Lung (tissue), 12 donors: Measurements from ENCODE around the gene MIOX. TPM values are rescaled to one million over a fixed set of nuclear protein-coding genes. Genes with fewer than 3 reads are reported as not detected.

ENCODE experiments used
- ATAC-seq: fragments of 200-7000 bp; cut with Tn5 transposase; one replicate; pipeline ENCODE4 v1.9.1; 2020; ENCODE audit warnings: moderate number of reproducible peaks; ENCODE audit not compliant: insufficient read depth, low FRiP score
- DNase-seq, 3 donors: peaks; one replicate each; pipeline ENCODE4 v3.0.0-alpha.2; 2013 to 2017
- H3K27ac ChIP-seq, 2 donors: one replicate each; pipeline ENCODE4 v1.5.1; 2013; ENCODE audit warnings: mild to moderate bottlenecking in 2 of 2, moderate library complexity in 2 of 2, control low read depth in 1 of 2, inconsistent platforms in 1 of 2, low read depth in 1 of 2, low read length in 1 of 2
- H3K27me3 ChIP-seq, 3 donors: one replicate each; pipeline ENCODE4 v1.5.1; 2013; ENCODE audit warnings: low read length in 2 of 3; ENCODE audit not compliant: control insufficient read depth in 3 of 3, insufficient read depth in 3 of 3
- H3K36me3 ChIP-seq, 4 donors: one replicate each; pipeline ENCODE4 v1.5.1; 2013; ENCODE audit warnings: low read length in 4 of 4, mild to moderate bottlenecking in 1 of 4, moderate library complexity in 1 of 4; ENCODE audit not compliant: control insufficient read depth in 4 of 4, insufficient read depth in 4 of 4
- H3K4me1 ChIP-seq, 5 donors: one replicate each; pipeline ENCODE4 v1.5.1; 2013; ENCODE audit warnings: low read length in 5 of 5, mild to moderate bottlenecking in 2 of 5, moderate library complexity in 1 of 5; ENCODE audit not compliant: control insufficient read depth in 5 of 5, insufficient read depth in 5 of 5
- H3K4me3 ChIP-seq: one replicate; pipeline ENCODE4 v1.5.1; 2013; ENCODE audit warnings: mild to moderate bottlenecking, control low read depth, moderate library complexity
- H3K9ac ChIP-seq, 2 donors: one replicate each; pipeline ENCODE4 v1.5.1; 2013; ENCODE audit warnings: low read length in 2 of 2, control low read depth in 1 of 2; ENCODE audit not compliant: insufficient read depth in 1 of 2
- H3K9me3 ChIP-seq, 4 donors: one replicate each; pipeline ENCODE4 v1.5.1; 2013; ENCODE audit warnings: low read length in 3 of 4, mild to moderate bottlenecking in 1 of 4, moderate library complexity in 1 of 4; ENCODE audit not compliant: control insufficient read depth in 4 of 4, insufficient read depth in 3 of 4
- CTCF ChIP-seq: IDR thresholded peaks from 2 replicates; pipeline ENCODE4 v1.5.1; 2012; ENCODE audit warnings: mild to moderate bottlenecking; ENCODE audit errors: control extremely low read depth, extremely low read depth
- WGBS, 2 donors: extraction: QIAGEN DNeasy Blood & Tissue Kit; methylation state at CpG; one replicate each; pipeline ENCODE4 v1.1.7; 2013; 5-methylcytosine and 5-hydroxymethylcytosine counted together
- polyA plus RNA-seq, 2 donors: library from polyadenylated mRNA; stranded (reverse); fragments of 200-250 nt; gene quantifications; one replicate each; pipeline ENCODE4 v1.2.1, GENCODE V29; 2013
- total RNA-seq, 2 donors: library from RNA; depleted of rRNA in 1 of 2; stranded (reverse); fragments of >200 nt in 1 of 2; gene quantifications; one replicate each; pipeline ENCODE4 v1.2.1, GENCODE V29; 2014 to 2021
- donor health status: control.
- donor health status: control.
- donor health status: Bipolar disorder and iron deficiency.
- donor health status: healthy.
- donor health status: DM: yes; HTN: yes; CAD: no.

MIOX gene
- total and polyA plus RNA-seq, 4 donors: 0.08 TPM; not detected in 3

- Histone ChIP-seq H3K9me3 (no peaks in the 10 kb centered on the region), H3K27me3 (no peaks in the 10 kb centered on the region), H3K36me3 (peaks cover 22 to 96% (median 41%) of the 10 kb centered on the region in 4 donors), H3K9ac (no peak overlapping the region), H3K4me3 (no peak overlapping the region), H3K4me1 (peaks cover 0 to 8% (median 0%) of the 10 kb centered on the region in 5 donors), H3K27ac (no peak overlapping the region)
- DNase-seq: no peak
- TF ChIP-seq CTCF: no peak
- ATAC-seq: no peak
- whole genome bisulfite sequencing, 2 donors: 94 to 95% methylated on average over 26 to 28 of the region's 28 CpGs
These were observed 23.3 kb upstream of the MIOX start for GRCh38 chr22:50463188-50463900.

GRCh38 chr22:50464451-50464850, 22.2 kb upstream of the MIOX start:
- Histone ChIP-seq H3K9me3 (no peaks in the 10 kb centered on the region), H3K4me1 (peaks cover 0 to 8% (median 0%) of the 10 kb centered on the region in 5 donors), H3K36me3 (peaks cover 22 to 85% (median 35%) of the 10 kb centered on the region in 4 donors), H3K27me3 (no peaks in the 10 kb centered on the region), H3K4me3 (no peak overlapping the region), H3K27ac (no peak overlapping the region), H3K9ac (no peak overlapping the region)
- 93 to 95% methylated on average over 24 of the region's 24 CpGs for WGBS, 2 donors
- no peak for TF ChIP-seq CTCF
- ATAC-seq: no peak
- no peak for DNase-seq

GRCh38 chr22:50465066-50465930, 21.4 kb upstream of the MIOX start:
- Histone ChIP-seq H3K4me3 (no peak overlapping the region), H3K27me3 (no peaks in the 10 kb centered on the region), H3K9me3 (no peaks in the 10 kb centered on the region), H3K9ac (no peak overlapping the region), H3K36me3 (peaks cover 21 to 76% (median 30%) of the 10 kb centered on the region in 4 donors), H3K4me1 (peaks cover 0 to 11% (median 3%) of the 10 kb centered on the region in 5 donors), H3K27ac (no peak overlapping the region)
- peak in 2 of 3 donors; percentile 67 to 69 for DNase-seq
- 93 to 95% methylated on average over 30 of the region's 30 CpGs for WGBS, 2 donors
- TF ChIP-seq CTCF: no peak
- ATAC-seq: no peak
